ENCODE results near the gene ASPM.
A peak's percentile ranks its signal among the peaks of the same experiment; 100 is the strongest.
"Not testable (repeated sequence)": the region's sequence is repeated elsewhere in the genome, so short reads cannot be mapped to it uniquely, and the experiment has no call there.

ASPM gene

GRCh38 chr1:197145446-197146024 is 934 bp downstream of the ASPM start:
- no peak for DNase-seq (ENCODE audit: low read depth)
- peak overlapping the region; percentile 95 for H3K4me3 ChIP-seq (ENCODE audit: low read depth, low read length)

GRCh38 chr1:197144570-197145325 is 1.7 kb downstream of the ASPM start:
- DNase-seq (ENCODE audit: low read depth) = no peak
- peak overlapping the region; percentile 95 for H3K4me3 ChIP-seq (ENCODE audit: low read depth, low read length)

GRCh38 chr1:197143276-197143675 is 3.2 kb downstream of the ASPM start:
- DNase-seq (ENCODE audit: low read depth) = no peak
- H3K4me3 ChIP-seq (ENCODE audit: low read depth, low read length) = no peak overlapping the region

GRCh38 chr1:197141575-197141974 is 4.9 kb downstream of the ASPM start:
- no peak overlapping the region for H3K4me3 ChIP-seq (ENCODE audit: low read depth, low read length)
- DNase-seq (ENCODE audit: low read depth) = no peak

GRCh38 chr1:197140121-197140520 is 6.3 kb downstream of the ASPM start:
- H3K4me3 ChIP-seq (ENCODE audit: low read depth, low read length) = no peak overlapping the region
- no peak for DNase-seq (ENCODE audit: low read depth)

GRCh38 chr1:197139169-197139568 is 7.3 kb downstream of the ASPM start:
- no peak overlapping the region for H3K4me3 ChIP-seq (ENCODE audit: low read depth, low read length)
- no peak for DNase-seq (ENCODE audit: low read depth)

- no peak overlapping the region for H3K4me3 ChIP-seq (ENCODE audit: low read depth, low read length)
- no peak for DNase-seq (ENCODE audit: low read depth)
These were observed 9.1 kb downstream of the ASPM start for GRCh38 chr1:197137322-197137721.

GRCh38 chr1:197130677-197131304 is 15.7 kb downstream of the ASPM start:
- no peak for DNase-seq (ENCODE audit: low read depth)

GRCh38 chr1:197129698-197130097 is 16.8 kb downstream of the ASPM start:
- H3K4me3 ChIP-seq (ENCODE audit: low read depth, low read length) = no peak overlapping the region
- no peak for DNase-seq (ENCODE audit: low read depth)

More at GRCh38 chr1:197130677-197131304, 15.7 kb downstream of the ASPM start:
- no peak overlapping the region for H3K4me3 ChIP-seq (ENCODE audit: low read depth, low read length)

- no peak for DNase-seq (ENCODE audit: low read depth)
- no peak overlapping the region for H3K4me3 ChIP-seq (ENCODE audit: low read depth, low read length)
These were observed 19.1 kb downstream of the ASPM start for GRCh38 chr1:197127246-197127912.

- DNase-seq (ENCODE audit: low read depth) = no peak
- no peak overlapping the region for H3K4me3 ChIP-seq (ENCODE audit: low read depth, low read length)
These were observed 19.8 kb downstream of the ASPM start for GRCh38 chr1:197126691-197127090.

GRCh38 chr1:197124376-197124775 is 22.1 kb downstream of the ASPM start:
- no peak overlapping the region for H3K4me3 ChIP-seq (ENCODE audit: low read depth, low read length)
- DNase-seq (ENCODE audit: low read depth) = no peak

GRCh38 chr1:197116156-197116555 is 30.3 kb downstream of the ASPM start:
- no peak for DNase-seq (ENCODE audit: low read depth)
- H3K4me3 ChIP-seq (ENCODE audit: low read depth, low read length) = no peak overlapping the region

GRCh38 chr1:197106869-197107268 is 39.6 kb downstream of the ASPM start:
- DNase-seq (ENCODE audit: low read depth) = no peak
- H3K4me3 ChIP-seq (ENCODE audit: low read depth, low read length) = no peak overlapping the region

GRCh38 chr1:197103300-197103699 is 43.2 kb downstream of the ASPM start:
- peak; percentile 19 for DNase-seq (ENCODE audit: low read depth)
- H3K4me3 ChIP-seq (ENCODE audit: low read depth, low read length) = no peak overlapping the region

GRCh38 chr1:197101978-197102377 is 44.5 kb downstream of the ASPM start:
- no peak overlapping the region for H3K4me3 ChIP-seq (ENCODE audit: low read depth, low read length)
- DNase-seq (ENCODE audit: low read depth) = no peak

GRCh38 chr1:197100677-197101076 is 45.8 kb downstream of the ASPM start:
- no peak overlapping the region for H3K4me3 ChIP-seq (ENCODE audit: low read depth, low read length)
- no peak for DNase-seq (ENCODE audit: low read depth)

GRCh38 chr1:197099444-197099843 is 47.0 kb downstream of the ASPM start:
- no peak for DNase-seq (ENCODE audit: low read depth)
- H3K4me3 ChIP-seq (ENCODE audit: low read depth, low read length) = no peak overlapping the region

GRCh38 chr1:197096971-197097370 is 49.5 kb downstream of the ASPM start:
- not testable (repeated sequence) for DNase-seq (ENCODE audit: low read depth)

GRCh38 chr1:197096137-197096536 is 50.3 kb downstream of the ASPM start:
- DNase-seq (ENCODE audit: low read depth) = no peak

More at GRCh38 chr1:197096971-197097370, 49.5 kb downstream of the ASPM start:
- H3K4me3 ChIP-seq (ENCODE audit: low read depth, low read length) = not testable (repeated sequence)

More at GRCh38 chr1:197096137-197096536, 50.3 kb downstream of the ASPM start:
- H3K4me3 ChIP-seq (ENCODE audit: low read depth, low read length) = no peak overlapping the region
